GM20000 (cell line): ENCODE results near the gene KCNIP4.

Experiments used
- DNase-seq: peaks from one replicate; pipeline ENCODE4 v3.0.0; 2012; ENCODE audit warnings: low spot score
- CTCF ChIP-seq: IDR thresholded peaks from 2 replicates; pipeline ENCODE4 v1.5.1; 2012; ENCODE audit warnings: mild to moderate bottlenecking, control low read depth; ENCODE audit errors: extremely low read depth, missing control alignments

The KCNIP4 gene

GRCh38 chr4:21531048-21531447, 417.5 kb downstream of the KCNIP4 start:
- no peak for DNase-seq
- no peak for TF ChIP-seq CTCF

- no peak for TF ChIP-seq CTCF
- no peak for DNase-seq
These were observed 419.4 kb downstream of the KCNIP4 start for GRCh38 chr4:21529214-21529613.

GRCh38 chr4:21522296-21522695, 426.3 kb downstream of the KCNIP4 start:
- no peak for DNase-seq
- no peak for TF ChIP-seq CTCF

GRCh38 chr4:21517126-21517859, 431.3 kb downstream of the KCNIP4 start:
- DNase-seq = no peak
- no peak for TF ChIP-seq CTCF

- TF ChIP-seq CTCF = no peak
- DNase-seq = no peak
These were observed 434.4 kb downstream of the KCNIP4 start for GRCh38 chr4:21514022-21514694.

GRCh38 chr4:21512353-21512752, 436.2 kb downstream of the KCNIP4 start:
- peak; percentile 13 for DNase-seq
- peak; percentile 12 for TF ChIP-seq CTCF

GRCh38 chr4:21507439-21507838, 441.1 kb downstream of the KCNIP4 start:
- peak; percentile 13 for TF ChIP-seq CTCF
- no peak for DNase-seq
